ENCODE results near the gene TSHZ2.

The TSHZ2 gene

GRCh38 chr20:53069132-53069531 is 97.0 kb downstream of the TSHZ2 start:
- DNase-seq, result no peak

DNA sequence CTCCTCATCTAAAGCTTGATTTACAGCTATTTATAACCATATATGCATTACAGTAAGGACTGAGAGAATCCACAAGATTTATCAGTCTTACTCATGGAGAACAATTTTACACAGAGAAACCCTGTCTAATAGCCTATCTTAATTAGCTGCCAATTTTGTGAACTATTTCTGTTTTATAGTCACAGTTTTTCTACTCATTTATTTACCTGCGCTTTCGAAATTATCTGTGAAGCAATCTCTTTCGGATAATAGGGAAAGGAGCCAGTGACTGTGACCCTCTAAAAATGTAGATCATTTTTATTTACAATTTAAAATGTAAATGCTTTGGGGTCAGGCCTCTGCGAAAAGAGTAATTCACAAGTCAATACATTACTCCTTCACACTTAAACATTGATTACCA is 98.1 kb downstream of the TSHZ2 start:
- DNase-seq, result no peak

GRCh38 chr20:53070706-53071392 is 98.7 kb downstream of the TSHZ2 start:
- no peak for DNase-seq

DNA sequence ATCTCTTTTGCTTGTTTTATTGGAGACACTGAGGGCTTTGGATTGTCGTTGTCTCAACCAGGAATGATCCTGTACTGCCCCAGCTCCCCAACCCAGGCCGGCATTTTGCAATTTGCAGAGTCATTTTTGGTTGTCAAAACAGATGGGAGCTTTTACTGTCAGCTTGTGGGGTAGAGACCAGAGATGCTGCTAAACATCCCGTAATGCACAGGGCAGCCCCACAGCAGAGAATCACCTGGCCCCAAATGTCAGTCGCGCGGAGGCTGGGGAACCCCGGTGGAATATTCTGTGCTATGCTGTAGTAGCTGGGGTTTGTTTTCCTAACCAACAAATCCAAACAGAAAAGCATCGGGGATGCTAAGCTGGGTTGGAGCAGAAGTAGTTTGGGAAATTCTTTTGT is 99.7 kb downstream of the TSHZ2 start:
- DNase-seq, result no peak

- DNase-seq, result no peak
Observed at GRCh38 chr20:53072923-53073579, 100.9 kb downstream of the TSHZ2 start.

- DNase-seq, result no peak
Observed at GRCh38 chr20:53073636-53074415, 101.7 kb downstream of the TSHZ2 start.

DNA sequence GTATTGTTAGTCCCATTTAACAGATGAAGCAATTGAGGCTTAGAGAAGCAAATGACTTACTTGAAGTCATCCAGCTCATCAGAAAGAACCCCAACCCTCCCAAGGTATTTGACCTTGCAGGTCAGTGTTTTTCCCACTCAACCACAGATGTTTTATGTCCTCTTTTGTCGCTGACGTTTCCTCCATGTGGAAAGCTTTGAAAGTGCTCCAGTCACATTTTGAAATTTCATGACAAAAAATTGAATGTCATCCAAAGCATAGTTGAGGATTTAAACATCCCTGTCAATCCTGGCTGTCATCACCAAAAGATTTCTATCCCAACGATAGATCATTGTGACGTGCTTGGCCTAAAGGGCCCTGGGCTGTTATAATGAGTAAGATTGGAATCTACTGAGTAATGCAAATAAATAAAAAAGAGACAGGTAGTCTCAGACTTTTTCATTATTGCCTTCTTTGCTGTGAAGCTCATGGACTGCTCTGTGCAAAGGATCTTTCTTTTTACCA is 102.7 kb downstream of the TSHZ2 start:
- no peak for DNase-seq

DNA sequence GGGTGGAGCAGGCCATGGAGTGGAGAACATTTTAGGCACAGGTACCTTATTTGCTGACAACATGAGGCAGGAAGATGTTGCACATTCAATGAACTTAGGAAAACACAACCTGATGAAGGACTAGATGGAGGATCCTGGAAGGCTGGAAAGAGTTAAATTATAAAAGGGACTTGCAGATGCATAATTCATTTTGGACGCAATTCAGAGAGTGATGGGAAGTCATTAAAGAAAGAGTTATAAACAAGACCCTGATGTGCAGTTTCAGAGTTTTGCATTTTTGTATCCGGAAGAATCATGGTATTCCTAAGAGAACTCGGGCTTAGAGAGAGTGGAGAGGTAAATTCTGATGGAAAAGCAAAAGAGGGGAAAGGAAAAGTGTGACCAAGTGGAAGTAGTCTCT is 104.5 kb downstream of the TSHZ2 start:
- DNase-seq, result no peak

GRCh38 chr20:53077373-53078205 is 105.4 kb downstream of the TSHZ2 start:
- DNase-seq, result no peak

- no peak for DNase-seq
Observed at GRCh38 chr20:53078761-53079160, 106.6 kb downstream of the TSHZ2 start.

- no peak for DNase-seq
Observed at GRCh38 chr20:53079261-53079691, 107.1 kb downstream of the TSHZ2 start.

DNA sequence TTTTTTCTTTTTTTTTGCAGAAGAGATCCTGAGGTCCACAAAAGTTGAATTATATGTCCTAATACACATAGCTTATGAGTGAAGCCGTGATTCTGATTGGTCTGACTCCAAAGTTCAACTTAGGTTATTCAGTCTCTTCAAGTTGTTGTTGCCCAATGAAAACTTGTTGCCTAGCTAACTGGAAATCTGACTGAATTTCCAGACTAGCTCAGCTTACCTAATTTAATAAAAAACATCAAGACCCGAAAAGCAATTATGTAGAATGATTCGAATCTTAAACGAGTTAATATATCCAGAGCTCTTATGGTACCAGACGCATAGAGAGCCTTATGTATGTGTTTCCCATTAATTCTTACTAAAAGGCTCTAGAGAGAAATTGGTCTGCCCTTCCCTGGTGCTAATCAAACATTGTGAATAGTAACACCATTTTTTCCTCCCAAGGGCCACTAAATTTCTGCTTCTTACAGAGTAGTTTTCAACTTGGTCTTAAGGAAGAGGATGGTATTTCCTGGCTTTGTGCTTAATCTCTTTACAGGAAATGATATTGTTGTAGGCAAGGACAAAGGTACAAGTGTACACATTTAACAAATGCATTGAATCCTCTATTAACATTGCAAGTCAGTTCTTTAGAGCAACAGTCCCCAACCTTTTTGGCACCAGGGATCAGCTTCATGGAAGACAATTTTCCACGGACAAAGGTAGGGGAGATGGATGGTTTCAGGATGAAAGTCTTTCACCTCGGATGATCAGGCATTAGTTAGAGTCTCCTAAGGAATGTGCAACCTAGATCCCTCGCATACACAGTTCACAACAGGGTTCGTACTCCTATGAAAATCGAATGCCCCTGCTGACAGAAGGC is 107.9 kb downstream of the TSHZ2 start:
- no peak for DNase-seq

DNA sequence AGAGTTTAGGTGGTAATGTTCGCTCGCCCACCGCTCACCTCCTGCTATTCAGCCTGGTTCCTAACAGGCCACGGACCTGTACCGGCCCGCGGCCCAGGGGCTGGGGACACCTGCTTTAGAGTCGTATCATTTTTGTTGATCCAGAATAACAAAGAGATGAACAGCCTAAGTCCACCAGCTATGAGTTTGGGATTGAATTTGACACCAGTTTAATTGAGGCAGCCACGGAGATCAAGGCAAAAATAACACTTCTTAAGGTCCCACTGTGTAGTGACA is 108.5 kb downstream of the TSHZ2 start:
- no peak for DNase-seq

GRCh38 chr20:53080969-53081871 is 109.1 kb downstream of the TSHZ2 start:
- no peak for DNase-seq

- no peak for DNase-seq
Observed at GRCh38 chr20:53081916-53082863, 110.0 kb downstream of the TSHZ2 start.

DNA sequence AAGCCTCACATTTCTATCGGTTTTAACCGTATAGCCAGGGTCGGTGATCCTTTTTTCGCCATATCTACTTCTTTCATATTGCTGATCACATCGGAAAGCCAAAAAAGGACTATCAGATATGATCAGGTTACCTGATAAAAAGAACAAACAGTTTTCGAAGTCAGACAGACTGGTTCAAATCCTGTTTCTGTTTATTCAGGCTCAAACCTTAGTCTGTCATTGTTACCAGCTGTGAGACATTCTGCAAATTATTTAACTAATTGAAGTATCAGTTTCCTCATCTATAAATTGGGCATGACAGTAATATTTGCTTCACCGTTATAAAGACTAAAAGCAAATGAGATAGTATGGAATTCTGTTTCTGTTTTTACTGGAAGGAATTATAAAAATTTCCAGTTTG is 111.3 kb downstream of the TSHZ2 start:
- DNase-seq, result no peak

DNA sequence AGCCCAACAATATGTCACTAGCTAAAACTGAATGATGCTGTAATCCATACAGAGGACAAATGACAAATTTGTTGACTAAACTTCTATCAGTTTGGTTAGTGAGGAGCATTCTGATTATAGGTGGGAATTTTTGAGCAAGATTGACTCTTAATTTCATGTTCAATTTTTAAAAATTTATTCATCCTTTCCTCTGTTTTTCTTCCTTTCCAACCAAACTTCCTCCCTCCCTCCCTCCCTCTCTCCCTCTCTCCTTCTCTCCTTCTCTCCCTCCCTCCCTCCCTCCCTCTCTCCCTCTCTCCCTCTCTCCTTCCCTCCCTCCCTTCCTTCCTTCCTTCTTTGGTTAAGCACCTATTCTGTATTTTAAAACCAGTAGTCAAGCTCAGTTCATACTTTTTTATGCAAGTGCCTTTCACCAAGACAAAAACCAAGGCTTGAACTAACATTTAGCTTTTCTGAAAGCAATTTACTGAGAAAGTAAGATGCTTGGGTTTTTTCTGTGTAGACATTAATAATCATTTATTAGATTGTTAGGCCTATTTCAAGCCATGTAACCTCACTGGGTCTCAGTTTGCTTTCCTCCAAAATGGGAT is 112.3 kb downstream of the TSHZ2 start:
- DNase-seq, result no peak

- DNase-seq, result no peak
Observed at GRCh38 chr20:53085720-53086119, 113.6 kb downstream of the TSHZ2 start.

- DNase-seq, result no peak
Observed at GRCh38 chr20:53087037-53087777, 115.0 kb downstream of the TSHZ2 start.
